PC-3 (cell line): Measurements from ENCODE around the gene GRB10. TPM values are rescaled to one million over a fixed set of nuclear protein-coding genes. Genes with fewer than 3 reads are reported as not detected.

Source experiments
- ATAC-seq: fragments of 200-7000 bp; cut with Tn5 transposase; 2 replicates; pipeline ENCODE4 v1.9.1; 2020; ENCODE audit warnings: mild to moderate bottlenecking, moderate library complexity
- BruUV-seq: library from RNA; stranded (reverse); fragments of 400-500 nt; replicated peaks from 2 replicates; lab custom pipeline; 2021; lab: Mats Ljungman, UMichigan
- CTCF ChIA-PET: fragments of 300-600 bp; sonication (Branson Sonifier 250); formaldehyde crosslinking; loops from one replicate; lab custom pipeline; 2022; ENCODE audit warnings: antibody characterized with exemption; lab: Charles Lee
- POLR2A ChIA-PET: fragments of 300-600 bp; sonication (Branson Sonifier 250); formaldehyde crosslinking; loops from one replicate; lab custom pipeline; 2022; ENCODE audit warnings: antibody characterized with exemption; ENCODE audit not compliant: unreplicated experiment; lab: Charles Lee
- DNase-seq: peaks from one replicate; pipeline ENCODE4 v3.0.0-alpha.2; 2015
- H2AFZ ChIP-seq: fragments of 300-600 bp; sonication (generic); 2 replicates; pipeline ENCODE4 v1.6.0; 2016; ENCODE audit warnings: antibody characterized with exemption, low read length
- H3F3A ChIP-seq: fragments of 300-600 bp; sonication (generic); one replicate; pipeline ENCODE4 v1.6.0; 2017; ENCODE audit warnings: antibody characterized with exemption, low read length, control low read depth, mild to moderate bottlenecking; ENCODE audit not compliant: unreplicated experiment
- H3K27ac ChIP-seq: fragments of 300-600 bp; sonication (generic); 2 replicates; pipeline ENCODE4 v1.5.1; 2016; ENCODE audit warnings: mild to moderate bottlenecking, low read length
- H3K27me3 ChIP-seq: fragments of 300-600 bp; sonication (generic); 2 replicates; pipeline ENCODE4 v1.6.1; 2016; ENCODE audit warnings: low read length, mixed read lengths
- H3K36me3 ChIP-seq: fragments of 300-600 bp; sonication (generic); 2 replicates; pipeline ENCODE4 v1.6.1; 2016; ENCODE audit warnings: low read depth, mixed run types, low read length, mixed read lengths
- H3K4me1 ChIP-seq: fragments of 300-600 bp; sonication (generic); 2 replicates; pipeline ENCODE4 v1.5.1; 2016; ENCODE audit warnings: low read length; ENCODE audit not compliant: insufficient read depth
- H3K4me2 ChIP-seq: fragments of 300-600 bp; sonication (generic); 2 replicates; pipeline ENCODE4 v1.6.0; 2016; ENCODE audit warnings: low read length
- H3K4me3 ChIP-seq: fragments of 300-600 bp; sonication (generic); 2 replicates; pipeline ENCODE4 v1.5.1; 2016; ENCODE audit warnings: mild to moderate bottlenecking, low read length, mixed read lengths
- H3K79me2 ChIP-seq: fragments of 300-600 bp; sonication (generic); 2 replicates; pipeline ENCODE4 v1.6.1; 2017; ENCODE audit warnings: low read length, mixed read lengths
- H3K9ac ChIP-seq: fragments of 300-600 bp; sonication (generic); 2 replicates; pipeline ENCODE4 v1.6.0; 2016; ENCODE audit warnings: mild to moderate bottlenecking, low read length
- H3K9me2 ChIP-seq: fragments of 300-600 bp; sonication (generic); replicated peaks from 2 replicates; pipeline ENCODE4 v1.6.1; 2016; ENCODE audit warnings: mixed run types, low read length, mixed read lengths
- H3K9me3 ChIP-seq: fragments of 300-600 bp; sonication (generic); 2 replicates; pipeline ENCODE4 v1.6.1; 2016; ENCODE audit warnings: low read length, mixed read lengths
- H4K20me1 ChIP-seq: fragments of 300-600 bp; sonication (generic); 2 replicates; pipeline ENCODE4 v1.6.1; 2016; ENCODE audit warnings: low read length, mixed read lengths
- CTCF ChIP-seq: fragments of 300-600 bp; sonication (generic); conservative IDR thresholded peaks from 2 replicates; pipeline ENCODE4 v1.5.1; 2017; ENCODE audit warnings: antibody characterized with exemption, low read depth, mild to moderate bottlenecking, low read length
- EZH2 ChIP-seq: fragments of 300-600 bp; sonication (generic); IDR thresholded peaks from one replicate; pipeline ENCODE4 v1.6.1; 2017; ENCODE audit warnings: antibody characterized with exemption, mild to moderate bottlenecking, low read length; ENCODE audit not compliant: unreplicated experiment
- EZH2phosphoT487 ChIP-seq: fragments of 300-600 bp; sonication (generic); IDR thresholded peaks from 2 replicates; pipeline ENCODE4 v1.6.1; 2018; ENCODE audit warnings: mild to moderate bottlenecking, antibody characterized with exemption, low read length, borderline replicate concordance
- intact Hi-C: fragments of 100-400 bp; cut with micrococcal nuclease; formaldehyde crosslinking; loops from 2 replicates; pipeline ENCODE4 v1.9.0; 2023
- total RNA-seq: library from RNA; depleted of rRNA; stranded (reverse); fragments of >200 nt; gene quantifications from 2 replicates; pipeline ENCODE4 v1.2.3, GENCODE V29; 2014

The GRB10 gene
- total RNA-seq, 1 experiment from 2014 or later = 61.3 TPM

DNA sequence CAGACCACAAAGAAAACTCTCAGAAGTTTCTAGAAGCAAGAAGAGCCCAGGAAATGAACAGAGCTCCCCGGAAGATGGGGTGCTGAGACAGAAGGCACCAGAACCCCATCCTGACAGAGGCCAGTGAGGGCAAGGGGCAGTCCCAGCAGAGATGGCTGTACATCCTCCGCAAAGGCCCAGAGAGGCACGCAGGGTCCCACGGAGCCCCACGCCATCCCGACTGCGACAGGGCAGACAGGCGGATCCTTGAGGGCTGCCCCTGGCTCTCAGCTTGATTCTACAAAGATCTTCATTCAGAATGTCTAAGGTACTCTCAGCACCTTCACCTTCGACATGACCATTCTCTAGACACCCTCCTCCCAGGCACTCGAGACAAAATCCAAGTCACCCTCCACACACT is 109.6 kb downstream of the GRB10 start:
- 0 out of 2 replicates have a peak, but pooled peaks cover 3% of the 10 kb centered on the region for H4K20me1 ChIP-seq
- H3K9ac ChIP-seq = no peak overlapping the region
- intact Hi-C loops = no loop called here
- BruUV-seq = TSS peak; percentile 6
- no peaks in the 10 kb centered on the region for H3F3A ChIP-seq
- no peaks in the 10 kb centered on the region for H3K9me2 ChIP-seq
- H3K4me3 ChIP-seq = no peak overlapping the region
- no peak overlapping the region for H2AFZ ChIP-seq
- H3K27me3 ChIP-seq = no peaks in the 10 kb centered on the region
- H3K36me3 ChIP-seq = peaks cover 15% of the 10 kb centered on the region
- no peak for TF ChIP-seq EZH2phosphoT487
- no peak for TF ChIP-seq CTCF
- no peak for TF ChIP-seq EZH2
- no peak overlapping the region for H3K4me2 ChIP-seq
- no peak for DNase-seq
- no peak overlapping the region for H3K27ac ChIP-seq
- ChIA-PET POLR2A (no interaction called here), CTCF (no interaction called here)
- H3K79me2 ChIP-seq = no peaks in the 10 kb centered on the region
- no peak for ATAC-seq
- H3K4me1 ChIP-seq = no peaks in the 10 kb centered on the region
- H3K9me3 ChIP-seq = no peaks in the 10 kb centered on the region

DNA sequence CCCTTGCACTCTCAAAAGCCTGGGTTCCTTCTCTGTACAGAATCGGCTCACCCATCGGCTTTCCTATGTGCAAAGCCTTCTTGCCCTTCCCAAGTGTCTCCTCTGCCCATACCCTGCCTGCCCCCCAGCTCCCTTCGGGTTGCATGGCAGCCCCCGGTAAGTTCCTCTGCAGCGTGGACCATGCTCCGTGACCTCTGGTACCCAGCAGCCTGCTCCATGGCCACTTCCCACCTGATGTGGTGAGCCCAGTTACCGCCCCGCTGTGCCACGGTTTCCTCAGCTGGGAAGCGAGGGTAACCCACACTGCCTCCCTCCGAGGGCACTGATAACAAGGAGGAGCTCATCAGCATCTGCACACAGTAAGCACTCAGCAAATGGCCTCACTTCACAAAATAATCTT is 110.7 kb downstream of the GRB10 start:
- no peak overlapping the region for H3K27ac ChIP-seq
- no peak overlapping the region for H3K9ac ChIP-seq
- no peak for DNase-seq
- no peaks in the 10 kb centered on the region for H3K9me3 ChIP-seq
- intact Hi-C loops = no loop called here
- CTCF ChIA-PET = no interaction called here
- no peak overlapping the region for H2AFZ ChIP-seq
- H3K27me3 ChIP-seq = no peaks in the 10 kb centered on the region
- 0 out of 2 replicates have a peak, but pooled peaks cover 3% of the 10 kb centered on the region for H4K20me1 ChIP-seq
- POLR2A ChIA-PET = no interaction called here
- H3K4me1 ChIP-seq = no peaks in the 10 kb centered on the region
- H3F3A ChIP-seq = no peaks in the 10 kb centered on the region
- no TSS peak for BruUV-seq
- no peak overlapping the region for H3K4me3 ChIP-seq
- TF ChIP-seq EZH2 = no peak
- no peak for TF ChIP-seq CTCF
- TF ChIP-seq EZH2phosphoT487 = no peak
- no peak for ATAC-seq
- no peak overlapping the region for H3K4me2 ChIP-seq
- peaks cover 15% of the 10 kb centered on the region for H3K36me3 ChIP-seq
- H3K9me2 ChIP-seq = no peaks in the 10 kb centered on the region
- H3K79me2 ChIP-seq = no peaks in the 10 kb centered on the region

- peaks cover 15% of the 10 kb centered on the region for H3K36me3 ChIP-seq
- no peaks in the 10 kb centered on the region for H3K9me3 ChIP-seq
- TF ChIP-seq CTCF = no peak
- TF ChIP-seq EZH2phosphoT487 = no peak
- TF ChIP-seq EZH2 = no peak
- no peaks in the 10 kb centered on the region for H3K79me2 ChIP-seq
- H3K4me3 ChIP-seq = no peak overlapping the region
- H3K9ac ChIP-seq = no peak overlapping the region
- BruUV-seq = no TSS peak
- no peak overlapping the region for H2AFZ ChIP-seq
- no peak overlapping the region for H3K4me2 ChIP-seq
- H3K27me3 ChIP-seq = no peaks in the 10 kb centered on the region
- H3F3A ChIP-seq = no peaks in the 10 kb centered on the region
- intact Hi-C loops = no loop called here
- H4K20me1 ChIP-seq = 0 out of 2 replicates have a peak, but pooled peaks cover 3% of the 10 kb centered on the region
- CTCF ChIA-PET = no interaction called here
- DNase-seq (no peak), ATAC-seq (no peak)
- H3K27ac ChIP-seq = no peak overlapping the region
- H3K9me2 ChIP-seq = no peaks in the 10 kb centered on the region
- H3K4me1 ChIP-seq = no peaks in the 10 kb centered on the region
- POLR2A ChIA-PET = no interaction called here
Observed at GRCh38 chr7:50671386-50671785, 111.3 kb downstream of the GRB10 start.
